Natural killer cell (primary cell): ENCODE data around the gene GPR37L1. TPM values are rescaled to one million over a fixed set of nuclear protein-coding genes. Genes with fewer than 3 reads are reported as not detected.
A peak's percentile ranks its signal among the peaks of the same experiment; 100 is the strongest.

Experiments
- ATAC-seq, 3 donors: fragments of 150-1000 bp in 2 of 3; fragments of 200-7000 bp in 1 of 3; cut with Tn5 transposase; 1 replicate in 1 of 3; 2 replicates in 2 of 3; pipeline ENCODE4 v1.10.0; 2021; ENCODE audit warnings: mild to moderate bottlenecking in 2 of 3, moderate library complexity in 2 of 3
- DNase-seq, 2 donors: peaks; one replicate each; pipeline versions ENCODE4 v3.0.0 to v3.0.0-alpha.2; 2013 to 2021; ENCODE audit warnings: mixed read lengths in 1 of 2
- H3K27ac ChIP-seq: one replicate; pipeline ENCODE4 v1.5.1; 2013; ENCODE audit warnings: mild to moderate bottlenecking, low read length
- H3K27me3 ChIP-seq: one replicate; pipeline ENCODE4 v1.6.1; 2013; ENCODE audit warnings: low read length; ENCODE audit not compliant: control insufficient read depth, insufficient read depth
- H3K36me3 ChIP-seq: one replicate; pipeline ENCODE4 v1.6.1; 2013; ENCODE audit warnings: low read length; ENCODE audit not compliant: control insufficient read depth, insufficient read depth
- H3K4me1 ChIP-seq: one replicate; pipeline ENCODE4 v1.6.1; 2013; ENCODE audit warnings: low read length; ENCODE audit not compliant: control insufficient read depth, insufficient read depth
- H3K4me3 ChIP-seq: one replicate; pipeline ENCODE4 v1.5.1; 2013; ENCODE audit warnings: low read length
- H3K9me3 ChIP-seq: one replicate; pipeline ENCODE4 v1.6.1; 2013; ENCODE audit warnings: low read length; ENCODE audit not compliant: control insufficient read depth, insufficient read depth
- H3K27ac Mint-ChIP-seq, 2 donors: one replicate each; pipeline ENCODE4 v1.8.0; 2022; ENCODE audit warnings: mild to moderate bottlenecking in 2 of 2, mixed read lengths in 2 of 2, moderate library complexity in 1 of 2
- H3K27me3 Mint-ChIP-seq, 2 donors: one replicate each; pipeline ENCODE4 v1.8.0; 2022; ENCODE audit warnings: low read depth in 2 of 2, mixed read lengths in 2 of 2
- H3K36me3 Mint-ChIP-seq: one replicate; pipeline ENCODE4 v1.8.0; 2022; ENCODE audit warnings: mixed read lengths
- H3K4me1 Mint-ChIP-seq, 2 donors: one replicate each; pipeline ENCODE4 v1.8.0; 2022; ENCODE audit warnings: mixed read lengths in 2 of 2
- H3K4me3 Mint-ChIP-seq: one replicate; pipeline ENCODE4 v1.8.0; 2022; ENCODE audit warnings: mild to moderate bottlenecking, moderate library complexity, mixed read lengths
- H3K9me3 Mint-ChIP-seq, 2 donors: one replicate each; pipeline ENCODE4 v1.8.0; 2022; ENCODE audit warnings: mixed read lengths in 2 of 2
- WGBS: methylation state at CpG from one replicate; pipeline ENCODE4 v1.1.7; 2013; ENCODE audit warnings: missing lambda C conversion rate; ENCODE audit not compliant: insufficient coverage; 5-methylcytosine and 5-hydroxymethylcytosine counted together
- intact Hi-C: fragments of 100-400 bp; cut with micrococcal nuclease; formaldehyde crosslinking; loops from one replicate; pipeline ENCODE4 v1.14.2; 2022
- total RNA-seq, 4 donors: library from RNA; stranded (reverse); fragments of 120-200 nt in 1 of 4; gene quantifications; one replicate each; pipeline versions ENCODE4 v1.2.3 to v1.2.4, GENCODE V29; 2013 to 2022
- TF ChIP-seq, protein P1 (sequence below): fragments of 200-600 bp; IDR thresholded peaks from one replicate; pipeline ENCODE4 v1.8.0; 2022; ENCODE audit warnings: antibody characterized with exemption

The GPR37L1 gene
- total RNA-seq, 3 donors from 2014 or later (not counting 1 experiment from before 2014, with no cell fraction given), result not detected

DNA sequence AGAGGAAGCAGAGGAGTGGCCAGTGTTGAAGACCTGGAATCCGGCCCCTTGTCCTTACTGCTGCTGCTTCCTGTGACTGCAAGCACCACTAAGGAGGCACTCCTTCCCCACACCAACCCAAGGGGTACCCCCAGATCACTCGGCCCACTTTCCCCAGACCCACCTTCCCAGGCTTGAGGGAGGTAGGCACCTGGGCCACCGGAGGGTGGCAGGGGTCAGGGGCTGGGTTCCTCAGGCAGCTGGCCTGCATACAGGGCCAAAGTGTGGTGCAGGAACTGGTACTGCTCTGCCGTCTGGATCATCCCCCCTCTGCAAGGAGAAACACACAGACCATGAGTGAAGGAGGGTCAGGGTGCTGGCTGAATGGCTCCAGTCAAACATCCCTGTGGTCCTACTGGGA is 25.7 kb downstream of the GPR37L1 start:
- Mint-ChIP-seq H3K4me1 (peaks cover 23 to 24% of the 10 kb centered on the region in 2 donors), H3K27ac (peak overlapping the region; percentile 43 to 71), H3K36me3 (peaks cover 10% of the 10 kb centered on the region), H3K27me3 (no peaks in the 10 kb centered on the region), H3K4me3 (no peak overlapping the region), H3K9me3 (no peaks in the 10 kb centered on the region)
- Histone ChIP-seq H3K4me1 (peaks cover 15% of the 10 kb centered on the region), H3K27me3 (no peaks in the 10 kb centered on the region), H3K36me3 (peaks cover 50% of the 10 kb centered on the region), H3K9me3 (no peaks in the 10 kb centered on the region), H3K4me3 (no peak overlapping the region), H3K27ac (no peak overlapping the region)
- intact Hi-C loops, result no loop called here
- TF ChIP-seq, protein P1, sequence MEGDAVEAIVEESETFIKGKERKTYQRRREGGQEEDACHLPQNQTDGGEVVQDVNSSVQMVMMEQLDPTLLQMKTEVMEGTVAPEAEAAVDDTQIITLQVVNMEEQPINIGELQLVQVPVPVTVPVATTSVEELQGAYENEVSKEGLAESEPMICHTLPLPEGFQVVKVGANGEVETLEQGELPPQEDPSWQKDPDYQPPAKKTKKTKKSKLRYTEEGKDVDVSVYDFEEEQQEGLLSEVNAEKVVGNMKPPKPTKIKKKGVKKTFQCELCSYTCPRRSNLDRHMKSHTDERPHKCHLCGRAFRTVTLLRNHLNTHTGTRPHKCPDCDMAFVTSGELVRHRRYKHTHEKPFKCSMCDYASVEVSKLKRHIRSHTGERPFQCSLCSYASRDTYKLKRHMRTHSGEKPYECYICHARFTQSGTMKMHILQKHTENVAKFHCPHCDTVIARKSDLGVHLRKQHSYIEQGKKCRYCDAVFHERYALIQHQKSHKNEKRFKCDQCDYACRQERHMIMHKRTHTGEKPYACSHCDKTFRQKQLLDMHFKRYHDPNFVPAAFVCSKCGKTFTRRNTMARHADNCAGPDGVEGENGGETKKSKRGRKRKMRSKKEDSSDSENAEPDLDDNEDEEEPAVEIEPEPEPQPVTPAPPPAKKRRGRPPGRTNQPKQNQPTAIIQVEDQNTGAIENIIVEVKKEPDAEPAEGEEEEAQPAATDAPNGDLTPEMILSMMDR, result no peak
- WGBS, result 97% methylated on average over 3 of the region's 4 CpGs
- no peak for DNase-seq
- no peak for ATAC-seq

DNA sequence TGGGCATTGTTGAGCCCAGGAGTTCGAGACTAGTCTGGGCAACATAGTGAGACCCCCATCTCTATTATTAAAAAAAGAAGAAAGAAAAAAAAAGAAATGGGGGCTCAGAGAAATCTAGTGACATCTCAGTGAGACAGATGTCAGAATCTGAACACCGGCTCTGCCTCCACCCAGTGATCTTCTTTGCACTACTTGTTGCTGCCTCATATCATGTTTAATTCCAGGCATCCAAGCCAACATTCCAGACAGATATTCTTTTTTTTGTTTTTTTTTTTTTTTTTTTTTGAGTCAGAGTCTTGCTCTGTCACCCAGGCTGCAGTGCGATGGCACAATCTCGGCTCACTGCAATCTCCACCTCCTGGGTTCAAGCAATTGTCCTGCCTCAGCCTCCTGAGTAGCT is 26.8 kb downstream of the GPR37L1 start:
- peaks cover 12% of the 10 kb centered on the region for H3K36me3 Mint-ChIP-seq
- Histone ChIP-seq H3K27ac (no peak overlapping the region), H3K4me1 (peaks cover 11% of the 10 kb centered on the region), H3K36me3 (peaks cover 62% of the 10 kb centered on the region), H3K4me3 (no peak overlapping the region), H3K9me3 (no peaks in the 10 kb centered on the region), H3K27me3 (no peaks in the 10 kb centered on the region)
- ATAC-seq (no peak), DNase-seq (no peak)
- H3K27ac Mint-ChIP-seq, result peak overlapping the region in 1 of 2 donors; percentile 70
- H3K4me1 Mint-ChIP-seq, result peaks cover 23 to 24% of the 10 kb centered on the region in 2 donors
- intact Hi-C loops, result no loop called here
- 100% methylated on average over 3 of the region's 4 CpGs for WGBS
- TF ChIP-seq, protein P1, result no peak
- H3K4me3 Mint-ChIP-seq, result no peak overlapping the region
- H3K9me3 Mint-ChIP-seq, result no peaks in the 10 kb centered on the region
- no peaks in the 10 kb centered on the region for H3K27me3 Mint-ChIP-seq

DNA sequence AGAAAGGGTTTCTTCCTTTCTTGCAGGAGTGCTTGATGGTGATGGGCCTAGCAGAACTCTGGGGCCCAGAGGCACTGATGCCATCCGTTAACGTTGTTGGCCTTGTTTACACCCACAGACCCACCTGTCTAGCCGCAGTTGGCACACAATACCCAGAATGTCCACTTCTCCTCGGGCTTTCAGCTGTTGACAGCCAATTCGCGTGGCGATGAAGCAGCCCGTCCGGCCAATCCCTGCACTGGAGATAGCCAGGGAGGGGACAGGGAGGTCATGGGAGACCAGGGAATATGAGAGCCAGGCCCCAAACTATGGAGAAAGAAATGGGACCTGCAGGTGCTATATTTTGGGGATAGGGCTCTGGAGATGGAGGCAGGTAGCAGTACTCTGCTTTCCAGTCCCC is 27.5 kb downstream of the GPR37L1 start:
- H3K4me1 ChIP-seq, result peaks cover 11% of the 10 kb centered on the region
- no peaks in the 10 kb centered on the region for H3K9me3 Mint-ChIP-seq
- H3K9me3 ChIP-seq, result no peaks in the 10 kb centered on the region
- peaks cover 26 to 29% of the 10 kb centered on the region in 2 donors for H3K4me1 Mint-ChIP-seq
- TF ChIP-seq, protein P1, result no peak
- no peak overlapping the region for H3K27ac ChIP-seq
- WGBS, result 94% methylated on average over 9 of the region's 9 CpGs
- peak overlapping the region; percentile 66 to 70 for H3K27ac Mint-ChIP-seq
- H3K36me3 Mint-ChIP-seq, result peaks cover 18% of the 10 kb centered on the region
- ATAC-seq, result no peak
- no peaks in the 10 kb centered on the region for H3K27me3 ChIP-seq
- H3K4me3 Mint-ChIP-seq, result no peak overlapping the region
- no peak for DNase-seq
- no peak overlapping the region for H3K4me3 ChIP-seq
- peaks cover 68% of the 10 kb centered on the region for H3K36me3 ChIP-seq
- intact Hi-C loops, result no loop called here
- H3K27me3 Mint-ChIP-seq, result no peaks in the 10 kb centered on the region

DNA sequence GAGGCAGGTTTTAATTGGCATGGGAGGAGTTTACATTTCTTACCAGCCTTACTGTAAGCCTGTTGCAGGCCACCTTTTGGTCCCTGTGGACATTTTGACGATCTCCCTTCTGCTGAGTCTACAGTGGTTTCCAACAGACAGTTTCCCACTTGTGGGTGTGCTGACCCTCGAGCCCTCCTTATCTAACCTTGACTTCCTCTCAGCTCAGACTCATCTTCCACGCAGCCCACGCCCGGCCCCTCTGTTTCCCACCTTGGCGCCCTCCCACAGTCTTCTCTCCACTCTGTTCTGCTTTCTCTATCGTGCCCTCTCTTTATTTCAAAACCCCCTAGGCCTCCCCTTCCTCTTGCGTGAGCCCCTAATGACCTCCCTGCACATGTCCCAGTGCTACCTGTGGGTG is 27.9 kb downstream of the GPR37L1 start:
- WGBS, result 56% methylated on average over 8 of the region's 8 CpGs
- Histone ChIP-seq H3K4me3 (no peak overlapping the region), H3K27me3 (no peaks in the 10 kb centered on the region), H3K27ac (no peak overlapping the region), H3K36me3 (peaks cover 72% of the 10 kb centered on the region), H3K9me3 (no peaks in the 10 kb centered on the region), H3K4me1 (peaks cover 11% of the 10 kb centered on the region)
- H3K9me3 Mint-ChIP-seq, result no peaks in the 10 kb centered on the region
- ATAC-seq, result no peak
- intact Hi-C loops, result no loop called here
- peaks cover 25 to 26% of the 10 kb centered on the region in 2 donors for H3K4me1 Mint-ChIP-seq
- TF ChIP-seq, protein P1, result no peak
- no peaks in the 10 kb centered on the region for H3K27me3 Mint-ChIP-seq
- DNase-seq, result no peak
- peak overlapping the region; percentile 66 to 70 for H3K27ac Mint-ChIP-seq
- H3K4me3 Mint-ChIP-seq, result no peak overlapping the region
- peaks cover 18% of the 10 kb centered on the region for H3K36me3 Mint-ChIP-seq
